PFSK-1 (cell line): ENCODE measurements around the gene ABCC1.

ENCODE experiments used
- FOXP2 ChIP-seq: optimal IDR thresholded peaks from 2 replicates; pipeline ENCODE3; 2011; ENCODE audit warnings: borderline replicate concordance, control low read depth, inconsistent platforms; ENCODE audit not compliant: insufficient read depth; ENCODE audit errors: extremely low read length, extremely low read depth
- POLR2AphosphoS5 ChIP-seq: IDR thresholded peaks from 2 replicates; pipeline ENCODE4 v1.6.1; 2012; ENCODE audit warnings: low read depth, mild to moderate bottlenecking, control low read depth, low read length, moderate library complexity
- SIN3A ChIP-seq: IDR thresholded peaks from 2 replicates; pipeline ENCODE4 v1.6.1; 2012; ENCODE audit warnings: mild to moderate bottlenecking, low read length, moderate library complexity, borderline replicate concordance; ENCODE audit not compliant: insufficient read depth
- TAF1 ChIP-seq: IDR thresholded peaks from 2 replicates; pipeline ENCODE4 v1.6.1; 2012; ENCODE audit warnings: low read length, control low read depth, borderline replicate concordance; ENCODE audit not compliant: insufficient read depth
- TF ChIP-seq, protein P1 (sequence below), 2 experiments: IDR thresholded peaks; 2 replicates each; pipeline versions ENCODE4 v1.6.1 to v1.8.0; 2011 to 2012; ENCODE audit warnings: low read depth in 2 of 2, low read length in 2 of 2, control low read depth in 1 of 2, inconsistent platforms in 1 of 2, mild to moderate bottlenecking in 1 of 2, moderate library complexity in 1 of 2; ENCODE audit not compliant: insufficient read depth in 1 of 2

ABCC1 gene

DNA sequence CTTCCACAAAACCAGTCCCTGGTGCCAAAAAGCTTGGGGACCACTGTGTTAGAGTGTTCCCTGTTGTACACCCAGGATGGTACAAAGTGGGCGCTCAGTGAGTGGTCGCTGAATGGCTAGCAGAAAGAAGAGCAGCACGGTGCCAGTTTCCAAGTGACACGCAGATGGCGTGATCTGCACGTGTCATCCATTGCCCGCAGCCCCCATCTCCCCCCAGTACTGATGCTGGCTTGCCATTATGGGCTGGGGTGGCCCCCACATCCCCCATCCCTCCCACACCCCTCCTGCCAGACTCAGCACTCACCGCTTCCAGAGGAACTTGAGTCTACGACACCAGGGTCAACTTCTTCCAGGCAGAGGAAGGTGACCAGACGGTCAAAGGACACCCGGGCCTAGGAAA is 237.4 kb downstream of the ABCC1 start:
- TF ChIP-seq, protein P1, sequence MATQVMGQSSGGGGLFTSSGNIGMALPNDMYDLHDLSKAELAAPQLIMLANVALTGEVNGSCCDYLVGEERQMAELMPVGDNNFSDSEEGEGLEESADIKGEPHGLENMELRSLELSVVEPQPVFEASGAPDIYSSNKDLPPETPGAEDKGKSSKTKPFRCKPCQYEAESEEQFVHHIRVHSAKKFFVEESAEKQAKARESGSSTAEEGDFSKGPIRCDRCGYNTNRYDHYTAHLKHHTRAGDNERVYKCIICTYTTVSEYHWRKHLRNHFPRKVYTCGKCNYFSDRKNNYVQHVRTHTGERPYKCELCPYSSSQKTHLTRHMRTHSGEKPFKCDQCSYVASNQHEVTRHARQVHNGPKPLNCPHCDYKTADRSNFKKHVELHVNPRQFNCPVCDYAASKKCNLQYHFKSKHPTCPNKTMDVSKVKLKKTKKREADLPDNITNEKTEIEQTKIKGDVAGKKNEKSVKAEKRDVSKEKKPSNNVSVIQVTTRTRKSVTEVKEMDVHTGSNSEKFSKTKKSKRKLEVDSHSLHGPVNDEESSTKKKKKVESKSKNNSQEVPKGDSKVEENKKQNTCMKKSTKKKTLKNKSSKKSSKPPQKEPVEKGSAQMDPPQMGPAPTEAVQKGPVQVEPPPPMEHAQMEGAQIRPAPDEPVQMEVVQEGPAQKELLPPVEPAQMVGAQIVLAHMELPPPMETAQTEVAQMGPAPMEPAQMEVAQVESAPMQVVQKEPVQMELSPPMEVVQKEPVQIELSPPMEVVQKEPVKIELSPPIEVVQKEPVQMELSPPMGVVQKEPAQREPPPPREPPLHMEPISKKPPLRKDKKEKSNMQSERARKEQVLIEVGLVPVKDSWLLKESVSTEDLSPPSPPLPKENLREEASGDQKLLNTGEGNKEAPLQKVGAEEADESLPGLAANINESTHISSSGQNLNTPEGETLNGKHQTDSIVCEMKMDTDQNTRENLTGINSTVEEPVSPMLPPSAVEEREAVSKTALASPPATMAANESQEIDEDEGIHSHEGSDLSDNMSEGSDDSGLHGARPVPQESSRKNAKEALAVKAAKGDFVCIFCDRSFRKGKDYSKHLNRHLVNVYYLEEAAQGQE (IDR thresholded peaks at IDR 0.05; ENCODE audit: insufficient read depth in 1 of 2, low read depth in 2 of 2, low read length in 2 of 2) = no peak
- no peak for TF ChIP-seq TAF1
- no peak for TF ChIP-seq POLR2AphosphoS5
- TF ChIP-seq SIN3A = no peak
- no peak for TF ChIP-seq FOXP2

DNA sequence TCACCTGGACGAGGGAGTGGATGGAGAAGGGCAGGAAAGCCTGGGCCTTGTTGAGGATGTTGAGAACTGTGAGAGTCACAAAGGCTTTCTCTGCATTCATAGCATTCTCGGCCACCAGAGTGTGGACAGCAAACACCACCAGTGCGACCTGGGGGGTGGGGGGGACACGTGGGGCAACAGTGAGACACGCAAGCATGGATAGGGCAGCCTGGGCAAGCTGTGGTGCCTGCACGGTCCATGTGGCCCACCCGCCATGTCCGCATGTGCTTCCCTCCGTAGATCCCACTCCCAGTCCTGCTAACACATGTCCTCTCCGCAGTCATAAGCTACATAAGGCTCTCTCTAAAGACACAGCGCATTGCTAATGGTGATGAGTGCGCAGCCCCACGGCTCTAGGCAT is 239.4 kb downstream of the ABCC1 start:
- no peak for TF ChIP-seq SIN3A
- TF ChIP-seq TAF1 = no peak
- TF ChIP-seq, protein P1 (IDR thresholded peaks at IDR 0.05; ENCODE audit: insufficient read depth in 1 of 2, low read depth in 2 of 2, low read length in 2 of 2) = no peak
- TF ChIP-seq FOXP2 = no peak
- no peak for TF ChIP-seq POLR2AphosphoS5

DNA sequence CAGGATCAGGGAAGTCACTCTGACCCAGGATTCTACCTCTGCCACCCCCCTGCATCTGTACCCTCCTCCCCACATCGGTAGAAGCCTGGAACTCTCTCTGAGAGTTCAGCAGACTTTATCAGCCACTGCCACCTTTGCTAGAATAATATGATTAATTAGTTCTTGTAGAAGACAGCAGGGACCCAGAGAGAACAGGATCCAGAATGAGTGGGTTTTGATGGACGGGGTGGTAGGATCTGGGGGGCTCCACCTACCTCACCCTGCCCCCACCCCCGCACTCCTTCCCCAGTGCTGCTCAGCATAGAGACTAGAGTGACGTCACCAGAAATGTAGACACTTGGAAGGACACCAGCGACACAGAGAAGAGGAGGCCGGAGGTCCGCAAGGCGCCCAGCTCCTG is 240.4 kb downstream of the ABCC1 start:
- TF ChIP-seq FOXP2 (no peak), POLR2AphosphoS5 (no peak)

DNA sequence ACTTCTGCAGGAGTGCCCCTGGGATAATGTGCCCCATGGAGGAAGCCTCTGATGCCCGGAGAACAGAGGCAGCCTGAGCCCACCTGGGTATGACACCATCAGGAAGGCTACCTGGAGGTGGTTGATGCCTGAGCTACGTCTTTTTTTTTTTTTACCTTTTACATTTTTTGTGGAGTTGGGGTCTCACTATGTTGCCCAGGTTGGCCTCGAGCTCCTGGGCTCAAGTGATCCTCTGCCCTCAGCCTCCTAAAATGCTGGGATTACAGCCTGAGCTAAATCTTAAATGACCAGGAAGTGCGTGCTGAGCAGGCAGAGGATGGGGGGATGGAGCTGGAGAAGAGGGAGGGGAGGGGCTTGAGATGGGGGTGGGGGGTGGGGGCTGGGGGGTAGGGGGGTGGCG is 241.1 kb downstream of the ABCC1 start:
- TF ChIP-seq POLR2AphosphoS5 (no peak), FOXP2 (no peak), TAF1 (no peak), SIN3A (no peak)
- TF ChIP-seq, protein P1 (IDR thresholded peaks at IDR 0.05; ENCODE audit: insufficient read depth in 1 of 2, low read depth in 2 of 2, low read length in 2 of 2) = no peak

DNA sequence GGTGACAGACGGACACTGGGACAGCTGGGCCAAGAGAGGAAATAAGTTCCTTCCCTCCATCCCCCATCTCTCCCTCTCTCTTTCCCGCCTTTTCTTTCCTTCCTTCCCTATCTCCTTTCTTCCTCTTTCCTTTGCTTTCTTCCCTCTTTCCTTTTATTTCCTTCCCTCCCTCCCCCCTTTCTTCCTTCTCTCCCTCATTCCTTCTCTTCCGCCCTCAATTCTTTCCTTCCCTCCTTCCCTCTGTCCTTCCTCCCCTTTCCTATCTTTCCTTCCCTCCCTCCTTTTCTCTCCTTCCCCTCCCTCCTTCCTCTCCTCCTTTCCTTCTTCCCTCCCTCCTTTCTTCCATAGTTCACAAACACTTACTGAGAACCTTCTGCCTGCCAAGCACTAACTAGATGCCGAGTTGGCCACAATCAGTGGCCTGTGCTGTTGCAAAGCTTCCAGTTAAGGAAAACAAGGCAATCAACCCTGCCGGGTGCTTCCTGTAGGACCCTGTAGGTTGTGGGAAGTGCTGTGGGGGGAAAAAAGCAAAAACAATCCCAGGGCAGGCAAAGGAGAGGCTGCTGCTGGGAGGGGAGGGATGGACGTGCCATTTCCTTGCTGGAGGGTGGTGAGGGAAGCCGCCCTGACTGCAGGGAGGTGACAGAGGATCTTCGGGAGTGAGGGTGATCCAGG is 242.2 kb downstream of the ABCC1 start:
- TF ChIP-seq POLR2AphosphoS5 = no peak
- TF ChIP-seq FOXP2 = no peak
- no peak for TF ChIP-seq SIN3A
- TF ChIP-seq TAF1 = no peak
- TF ChIP-seq, protein P1 (IDR thresholded peaks at IDR 0.05; ENCODE audit: insufficient read depth in 1 of 2, low read depth in 2 of 2, low read length in 2 of 2) = no peak
